ENCODE data around the gene MATN4.

DNA sequence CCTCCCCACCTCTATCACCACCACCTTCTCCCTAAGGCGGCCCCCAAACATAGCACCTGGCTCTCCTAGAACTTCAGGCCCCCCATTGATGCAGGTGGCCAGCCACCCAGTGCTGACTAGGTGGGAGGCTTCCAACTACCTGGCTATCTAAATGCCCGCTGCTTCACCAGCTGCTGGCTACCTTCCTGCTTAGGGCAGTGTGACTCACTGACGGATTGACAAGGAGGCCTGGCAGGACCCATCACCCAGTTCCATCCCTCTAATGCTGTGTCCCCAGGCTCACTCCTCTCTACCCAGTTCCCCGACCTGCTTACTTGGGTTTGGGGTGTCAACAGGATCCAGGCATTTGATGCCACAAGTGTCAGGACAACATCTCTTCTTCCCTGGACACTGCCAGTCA is 54.8 kb downstream of the MATN4 start:
- TF ChIP-seq, protein P1, sequence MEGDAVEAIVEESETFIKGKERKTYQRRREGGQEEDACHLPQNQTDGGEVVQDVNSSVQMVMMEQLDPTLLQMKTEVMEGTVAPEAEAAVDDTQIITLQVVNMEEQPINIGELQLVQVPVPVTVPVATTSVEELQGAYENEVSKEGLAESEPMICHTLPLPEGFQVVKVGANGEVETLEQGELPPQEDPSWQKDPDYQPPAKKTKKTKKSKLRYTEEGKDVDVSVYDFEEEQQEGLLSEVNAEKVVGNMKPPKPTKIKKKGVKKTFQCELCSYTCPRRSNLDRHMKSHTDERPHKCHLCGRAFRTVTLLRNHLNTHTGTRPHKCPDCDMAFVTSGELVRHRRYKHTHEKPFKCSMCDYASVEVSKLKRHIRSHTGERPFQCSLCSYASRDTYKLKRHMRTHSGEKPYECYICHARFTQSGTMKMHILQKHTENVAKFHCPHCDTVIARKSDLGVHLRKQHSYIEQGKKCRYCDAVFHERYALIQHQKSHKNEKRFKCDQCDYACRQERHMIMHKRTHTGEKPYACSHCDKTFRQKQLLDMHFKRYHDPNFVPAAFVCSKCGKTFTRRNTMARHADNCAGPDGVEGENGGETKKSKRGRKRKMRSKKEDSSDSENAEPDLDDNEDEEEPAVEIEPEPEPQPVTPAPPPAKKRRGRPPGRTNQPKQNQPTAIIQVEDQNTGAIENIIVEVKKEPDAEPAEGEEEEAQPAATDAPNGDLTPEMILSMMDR (conservative IDR thresholded peaks at IDR 0.05): no peak
- no peak for TF ChIP-seq ZFX (IDR thresholded peaks at IDR 0.05)

Data from C4-2B (cell line).